ENCODE data around the gene CARS1. TPM values are rescaled to one million over a fixed set of nuclear protein-coding genes. Genes with fewer than 3 reads are reported as not detected.

Gene CARS1
- total RNA-seq, 1 experiment from 2014 or later: 120 TPM

DNA sequence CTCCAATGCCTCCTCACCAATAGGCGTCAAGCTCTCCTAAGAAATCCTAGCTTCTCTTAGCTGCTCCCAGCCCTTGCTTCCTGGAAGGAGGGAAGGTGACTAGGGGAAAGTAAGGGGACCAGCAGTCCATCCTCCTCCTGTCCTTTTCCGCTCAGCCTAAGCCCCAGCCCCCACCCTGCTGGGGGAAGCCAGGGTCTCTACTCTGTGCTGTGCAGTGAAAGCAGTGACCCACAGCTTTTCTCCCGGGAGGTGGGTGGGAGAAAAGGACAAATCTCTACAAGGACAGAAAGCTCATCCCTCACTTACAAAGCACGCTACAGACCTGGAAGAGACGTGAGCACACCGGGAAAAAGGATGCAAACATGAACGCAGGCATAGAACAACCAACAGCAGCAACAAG lies 97.1 kb downstream of the CARS1 start:
- H3K27ac ChIP-seq (ENCODE audit: low read length): no peak overlapping the region
- no peak for ATAC-seq
- H3K36me3 ChIP-seq (ENCODE audit: control insufficient read depth, insufficient read depth, low read length): peaks cover 60% of the 10 kb centered on the region
- no TSS peak for BruUV-seq (replicated peaks)
- DNase-seq (ENCODE audit: low read depth, low spot score): no peak
- no peaks in the 10 kb centered on the region for H3K4me1 ChIP-seq (ENCODE audit: control insufficient read depth, insufficient read depth, low read length)
- in situ Hi-C loops (cut with HindIII; ENCODE audit: low pct_unique_long_range_greater_than_20kb, low sequenced_read_pairs) (no loop called here), intact Hi-C loops (cut with micrococcal nuclease; ENCODE audit: unreplicated experiment) (no loop called here)
- TF ChIP-seq, protein P1, sequence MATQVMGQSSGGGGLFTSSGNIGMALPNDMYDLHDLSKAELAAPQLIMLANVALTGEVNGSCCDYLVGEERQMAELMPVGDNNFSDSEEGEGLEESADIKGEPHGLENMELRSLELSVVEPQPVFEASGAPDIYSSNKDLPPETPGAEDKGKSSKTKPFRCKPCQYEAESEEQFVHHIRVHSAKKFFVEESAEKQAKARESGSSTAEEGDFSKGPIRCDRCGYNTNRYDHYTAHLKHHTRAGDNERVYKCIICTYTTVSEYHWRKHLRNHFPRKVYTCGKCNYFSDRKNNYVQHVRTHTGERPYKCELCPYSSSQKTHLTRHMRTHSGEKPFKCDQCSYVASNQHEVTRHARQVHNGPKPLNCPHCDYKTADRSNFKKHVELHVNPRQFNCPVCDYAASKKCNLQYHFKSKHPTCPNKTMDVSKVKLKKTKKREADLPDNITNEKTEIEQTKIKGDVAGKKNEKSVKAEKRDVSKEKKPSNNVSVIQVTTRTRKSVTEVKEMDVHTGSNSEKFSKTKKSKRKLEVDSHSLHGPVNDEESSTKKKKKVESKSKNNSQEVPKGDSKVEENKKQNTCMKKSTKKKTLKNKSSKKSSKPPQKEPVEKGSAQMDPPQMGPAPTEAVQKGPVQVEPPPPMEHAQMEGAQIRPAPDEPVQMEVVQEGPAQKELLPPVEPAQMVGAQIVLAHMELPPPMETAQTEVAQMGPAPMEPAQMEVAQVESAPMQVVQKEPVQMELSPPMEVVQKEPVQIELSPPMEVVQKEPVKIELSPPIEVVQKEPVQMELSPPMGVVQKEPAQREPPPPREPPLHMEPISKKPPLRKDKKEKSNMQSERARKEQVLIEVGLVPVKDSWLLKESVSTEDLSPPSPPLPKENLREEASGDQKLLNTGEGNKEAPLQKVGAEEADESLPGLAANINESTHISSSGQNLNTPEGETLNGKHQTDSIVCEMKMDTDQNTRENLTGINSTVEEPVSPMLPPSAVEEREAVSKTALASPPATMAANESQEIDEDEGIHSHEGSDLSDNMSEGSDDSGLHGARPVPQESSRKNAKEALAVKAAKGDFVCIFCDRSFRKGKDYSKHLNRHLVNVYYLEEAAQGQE (IDR thresholded peaks at IDR 0.05; ENCODE audit: insufficient read depth in 1 of 2, low read depth in 2 of 2, low read length in 1 of 2): no peak
- TF ChIP-seq, protein P2, sequence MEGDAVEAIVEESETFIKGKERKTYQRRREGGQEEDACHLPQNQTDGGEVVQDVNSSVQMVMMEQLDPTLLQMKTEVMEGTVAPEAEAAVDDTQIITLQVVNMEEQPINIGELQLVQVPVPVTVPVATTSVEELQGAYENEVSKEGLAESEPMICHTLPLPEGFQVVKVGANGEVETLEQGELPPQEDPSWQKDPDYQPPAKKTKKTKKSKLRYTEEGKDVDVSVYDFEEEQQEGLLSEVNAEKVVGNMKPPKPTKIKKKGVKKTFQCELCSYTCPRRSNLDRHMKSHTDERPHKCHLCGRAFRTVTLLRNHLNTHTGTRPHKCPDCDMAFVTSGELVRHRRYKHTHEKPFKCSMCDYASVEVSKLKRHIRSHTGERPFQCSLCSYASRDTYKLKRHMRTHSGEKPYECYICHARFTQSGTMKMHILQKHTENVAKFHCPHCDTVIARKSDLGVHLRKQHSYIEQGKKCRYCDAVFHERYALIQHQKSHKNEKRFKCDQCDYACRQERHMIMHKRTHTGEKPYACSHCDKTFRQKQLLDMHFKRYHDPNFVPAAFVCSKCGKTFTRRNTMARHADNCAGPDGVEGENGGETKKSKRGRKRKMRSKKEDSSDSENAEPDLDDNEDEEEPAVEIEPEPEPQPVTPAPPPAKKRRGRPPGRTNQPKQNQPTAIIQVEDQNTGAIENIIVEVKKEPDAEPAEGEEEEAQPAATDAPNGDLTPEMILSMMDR (IDR thresholded peaks at IDR 0.05): no peak
- no peaks in the 10 kb centered on the region for H3K27me3 ChIP-seq (ENCODE audit: control insufficient read depth, insufficient read depth, low read length)
- ChIA-PET POLR2A (no interaction called here), CTCF (no interaction called here)
- H3K4me3 ChIP-seq (ENCODE audit: low read depth in 2 of 2, low read length in 2 of 2): no peak overlapping the region
- H3K9me3 ChIP-seq (ENCODE audit: control insufficient read depth, insufficient read depth, low read depth, low read length): no peaks in the 10 kb centered on the region

DNA sequence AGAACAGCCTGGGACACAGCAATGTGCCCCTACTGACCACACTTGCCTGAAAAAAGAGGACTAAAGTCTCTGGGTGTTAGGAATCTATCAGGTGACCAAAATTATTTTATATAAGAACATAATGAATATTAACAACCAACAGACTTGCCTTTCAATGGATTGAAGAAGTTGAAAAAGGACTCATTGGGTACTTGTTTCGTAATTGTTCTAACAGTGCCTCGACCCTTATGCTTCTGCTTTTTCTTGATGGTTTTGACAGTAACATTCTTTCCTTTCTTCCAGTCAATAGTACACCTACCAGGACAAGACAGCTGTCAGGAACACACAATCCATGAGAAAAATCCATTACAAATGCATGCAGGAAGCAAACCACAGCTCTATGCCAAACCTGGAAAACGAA lies 99.0 kb downstream of the CARS1 start:
- no TSS peak for BruUV-seq (replicated peaks)
- intact Hi-C loops (cut with micrococcal nuclease; ENCODE audit: unreplicated experiment): no loop called here
- in situ Hi-C loops (cut with HindIII; ENCODE audit: low pct_unique_long_range_greater_than_20kb, low sequenced_read_pairs): no loop called here
- POLR2A ChIA-PET: no interaction called here
- Histone ChIP-seq H3K27me3 (ENCODE audit: control insufficient read depth, insufficient read depth, low read length) (no peaks in the 10 kb centered on the region), H3K27ac (ENCODE audit: low read length) (no peak overlapping the region), H3K4me3 (ENCODE audit: low read depth in 2 of 2, low read length in 2 of 2) (no peak overlapping the region), H3K36me3 (ENCODE audit: control insufficient read depth, insufficient read depth, low read length) (peaks cover 69% of the 10 kb centered on the region), H3K4me1 (ENCODE audit: control insufficient read depth, insufficient read depth, low read length) (no peaks in the 10 kb centered on the region), H3K9me3 (ENCODE audit: control insufficient read depth, insufficient read depth, low read depth, low read length) (no peaks in the 10 kb centered on the region)
- no peak for DNase-seq (ENCODE audit: low read depth, low spot score)
- no peak for ATAC-seq
- TF ChIP-seq POLR2AphosphoS5 (IDR thresholded peaks at IDR 0.05; ENCODE audit: low read depth, low read length): 0 out of 2 replicates have a peak, but pooled peaks have one; percentile 12
- no peak for TF ChIP-seq SIN3A (IDR thresholded peaks at IDR 0.05; ENCODE audit: borderline replicate concordance, insufficient read depth, low read depth, low read length)
- TF ChIP-seq, protein P2 (IDR thresholded peaks at IDR 0.05): no peak
- TF ChIP-seq TCF7L2 (IDR thresholded peaks at IDR 0.05; ENCODE audit: low read depth, low read length): no peak
- CTCF ChIA-PET: no interaction called here
